A673 (cell line): ENCODE data around the gene ZNF43.

Source experiments
- EZH2 ChIP-seq: fragments of 200-600 bp; sonication (generic); IDR thresholded peaks from 2 replicates; pipeline ENCODE4 v1.6.1; 2017; ENCODE audit warnings: borderline replicate concordance, low read depth, mild to moderate bottlenecking, mixed read lengths, antibody characterized with exemption, low read length; ENCODE audit not compliant: poor library complexity, severe bottlenecking
- TF ChIP-seq, protein P1 (sequence below): fragments of 300-800, 200-600 bp; sonication (generic); conservative IDR thresholded peaks from 2 replicates; pipeline ENCODE4 v1.5.1; 2017; ENCODE audit warnings: low read depth, mild to moderate bottlenecking, antibody characterized with exemption, low read length, moderate library complexity, mixed read lengths

GRCh38 chr19:21841488-21842097 lies 5.6 kb upstream of the ZNF43 start:
- TF ChIP-seq, protein P1, sequence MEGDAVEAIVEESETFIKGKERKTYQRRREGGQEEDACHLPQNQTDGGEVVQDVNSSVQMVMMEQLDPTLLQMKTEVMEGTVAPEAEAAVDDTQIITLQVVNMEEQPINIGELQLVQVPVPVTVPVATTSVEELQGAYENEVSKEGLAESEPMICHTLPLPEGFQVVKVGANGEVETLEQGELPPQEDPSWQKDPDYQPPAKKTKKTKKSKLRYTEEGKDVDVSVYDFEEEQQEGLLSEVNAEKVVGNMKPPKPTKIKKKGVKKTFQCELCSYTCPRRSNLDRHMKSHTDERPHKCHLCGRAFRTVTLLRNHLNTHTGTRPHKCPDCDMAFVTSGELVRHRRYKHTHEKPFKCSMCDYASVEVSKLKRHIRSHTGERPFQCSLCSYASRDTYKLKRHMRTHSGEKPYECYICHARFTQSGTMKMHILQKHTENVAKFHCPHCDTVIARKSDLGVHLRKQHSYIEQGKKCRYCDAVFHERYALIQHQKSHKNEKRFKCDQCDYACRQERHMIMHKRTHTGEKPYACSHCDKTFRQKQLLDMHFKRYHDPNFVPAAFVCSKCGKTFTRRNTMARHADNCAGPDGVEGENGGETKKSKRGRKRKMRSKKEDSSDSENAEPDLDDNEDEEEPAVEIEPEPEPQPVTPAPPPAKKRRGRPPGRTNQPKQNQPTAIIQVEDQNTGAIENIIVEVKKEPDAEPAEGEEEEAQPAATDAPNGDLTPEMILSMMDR, result no peak
- TF ChIP-seq EZH2, result no peak
